Skin epidermis (tissue), 12 donors: ENCODE measurements around the gene AEBP1.

ENCODE experiments used
- H3K27ac ChIP-seq, 21 experiments: fragments of 200-600 bp; sonication (generic) in 11 of 21; one replicate each; pipeline ENCODE4 v1.5.0; 2020; ENCODE audit warnings: mild to moderate bottlenecking in 3 of 21, inconsistent platforms in 2 of 21, moderate library complexity in 2 of 21
- H3K4me3 ChIP-seq, 7 experiments: fragments of 200-600 bp; sonication (generic) in 2 of 7; one replicate each; pipeline ENCODE4 v1.5.0; 2020; ENCODE audit warnings: inconsistent platforms in 2 of 7, mild to moderate bottlenecking in 2 of 7, moderate library complexity in 1 of 7

Gene AEBP1

DNA sequence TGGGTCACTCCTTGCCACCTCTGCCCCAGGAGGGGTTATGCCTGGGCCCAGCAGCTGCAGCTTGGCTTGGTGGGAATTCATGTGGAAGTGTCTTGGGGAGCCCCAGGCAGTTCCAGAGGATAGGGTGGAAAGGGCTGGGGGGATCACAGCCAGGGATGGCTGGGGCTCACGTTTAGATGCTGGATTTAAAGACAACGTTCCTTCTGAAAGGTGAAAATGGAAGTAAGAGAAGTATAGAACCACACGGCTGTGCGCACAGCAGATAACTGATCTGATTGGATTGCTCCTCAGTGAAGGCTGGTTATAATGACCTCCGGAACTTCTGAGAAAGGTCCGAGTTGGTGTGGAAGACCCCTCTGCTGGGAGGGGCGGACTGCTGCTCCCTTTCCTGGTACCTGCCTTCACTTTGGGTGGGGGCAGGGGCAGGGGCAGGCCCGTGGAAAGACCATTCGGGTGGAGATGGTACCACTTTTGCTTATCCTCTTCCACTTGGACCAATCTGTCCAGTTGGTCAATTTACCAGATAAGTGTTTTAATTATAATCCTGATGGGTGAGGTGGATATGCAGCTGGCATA lies 44.9 kb downstream of the AEBP1 start:
- H3K4me3 ChIP-seq, result no peak overlapping the region
- H3K27ac ChIP-seq, result no peak overlapping the region

DNA sequence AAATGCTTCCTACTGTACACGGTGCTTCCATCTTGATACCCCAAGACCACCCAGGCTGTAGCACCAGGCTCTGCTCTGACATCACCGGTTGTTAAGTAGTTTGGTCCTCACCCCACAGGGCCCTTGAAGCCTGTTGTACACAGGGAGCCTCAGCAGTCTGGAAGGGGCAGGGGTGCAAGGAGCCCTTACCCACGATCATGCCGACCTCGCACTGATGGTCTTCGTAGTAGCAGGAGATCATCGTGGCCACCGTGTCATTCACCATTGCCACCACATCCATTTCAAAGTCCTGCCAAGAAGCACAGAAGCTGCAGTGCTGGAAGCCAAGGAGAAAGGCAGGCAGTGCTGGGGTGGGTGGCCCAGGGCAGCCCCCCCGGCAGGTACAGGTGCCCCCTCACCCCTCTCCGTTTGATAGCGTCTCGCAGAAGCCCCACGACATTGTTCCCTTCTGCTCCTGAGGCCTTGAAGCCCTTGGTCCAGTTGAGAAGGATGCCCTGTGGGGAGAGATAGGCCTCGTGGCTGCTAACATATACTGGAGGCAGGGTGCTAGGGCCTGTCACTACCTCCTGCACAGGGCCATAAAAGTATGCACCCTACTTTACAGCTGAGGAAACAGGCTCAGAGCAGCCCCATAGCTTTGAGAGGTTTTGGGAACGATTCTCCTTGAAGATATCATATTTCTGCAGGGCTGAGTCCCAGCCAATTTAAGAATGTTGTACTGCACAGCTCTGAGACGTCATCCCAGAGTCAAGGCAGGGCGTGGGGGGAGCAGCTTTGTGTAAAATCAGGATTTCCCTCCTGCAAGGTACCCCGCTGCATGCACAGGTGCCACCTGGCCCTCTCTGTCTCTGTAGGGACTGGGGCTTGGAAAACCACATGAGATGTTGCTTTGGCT lies 45.7 kb downstream of the AEBP1 start:
- no peak overlapping the region for H3K4me3 ChIP-seq
- no peak overlapping the region for H3K27ac ChIP-seq

DNA sequence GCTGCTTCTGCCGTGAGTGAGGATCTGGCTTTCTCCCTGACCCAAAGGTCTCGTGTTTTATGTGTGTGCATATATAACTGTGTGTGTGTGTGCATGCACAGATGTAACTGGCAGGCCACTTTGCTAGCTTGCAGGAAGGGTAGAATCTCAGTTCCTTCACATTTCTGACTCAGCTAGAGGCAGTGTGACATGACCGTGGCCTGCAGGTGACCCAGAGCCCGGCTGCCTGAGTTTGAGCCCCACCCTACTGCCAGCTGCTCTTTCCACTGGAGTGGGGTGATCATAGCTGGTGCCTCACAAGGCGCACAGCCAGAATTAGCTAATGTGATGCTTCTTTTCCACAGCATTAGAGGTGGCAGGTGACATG lies 46.3 kb downstream of the AEBP1 start:
- Histone ChIP-seq H3K27ac (no peak overlapping the region), H3K4me3 (no peak overlapping the region)

DNA sequence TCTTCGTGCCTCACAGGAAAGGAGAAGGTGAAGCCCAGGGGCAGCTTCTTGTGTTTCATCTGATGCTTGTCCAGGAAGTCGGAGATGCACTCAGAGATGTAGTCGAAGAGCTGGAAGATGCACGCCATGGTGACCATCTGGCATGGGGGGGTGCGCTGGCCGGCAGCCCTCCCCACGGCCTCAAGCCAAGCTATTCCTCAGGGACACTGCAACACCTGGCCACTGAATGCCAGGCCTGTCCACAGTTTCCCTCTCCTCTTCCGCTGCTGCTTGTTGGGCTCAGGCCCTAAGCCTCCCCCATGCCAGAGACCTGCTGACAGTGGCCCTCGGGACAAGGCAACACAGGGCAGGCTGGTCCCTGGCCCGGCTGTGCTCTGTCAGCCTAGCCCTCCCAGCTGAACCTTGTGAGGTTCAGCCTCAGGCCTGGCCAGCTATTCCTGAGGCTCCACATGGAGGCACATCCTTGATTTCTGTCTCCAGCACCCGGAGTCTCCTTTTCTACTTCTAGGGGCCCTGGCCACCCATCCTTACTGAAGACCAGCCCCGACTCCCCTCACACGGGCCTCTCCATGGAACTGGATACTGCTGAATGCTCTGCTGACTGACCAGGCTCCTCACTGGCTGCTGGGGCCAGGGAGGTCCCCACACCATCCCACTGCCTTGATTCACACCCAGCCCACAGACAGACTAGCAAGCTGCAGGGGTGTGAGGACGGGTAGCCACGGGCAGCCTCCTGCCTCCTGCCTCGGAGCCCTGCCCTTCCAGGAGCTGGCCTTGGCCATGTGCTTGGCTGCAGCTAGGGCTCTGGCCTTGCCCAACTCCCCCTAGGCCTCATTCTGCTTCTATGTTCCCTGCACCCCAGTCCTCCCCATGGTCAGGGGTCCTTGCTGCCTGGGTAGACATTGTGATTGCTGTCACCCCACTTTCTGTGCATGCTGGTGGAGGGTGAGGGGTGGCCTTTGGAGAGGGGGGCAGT lies 47.1 kb downstream of the AEBP1 start:
- Histone ChIP-seq H3K27ac (no peak overlapping the region), H3K4me3 (no peak overlapping the region)

DNA sequence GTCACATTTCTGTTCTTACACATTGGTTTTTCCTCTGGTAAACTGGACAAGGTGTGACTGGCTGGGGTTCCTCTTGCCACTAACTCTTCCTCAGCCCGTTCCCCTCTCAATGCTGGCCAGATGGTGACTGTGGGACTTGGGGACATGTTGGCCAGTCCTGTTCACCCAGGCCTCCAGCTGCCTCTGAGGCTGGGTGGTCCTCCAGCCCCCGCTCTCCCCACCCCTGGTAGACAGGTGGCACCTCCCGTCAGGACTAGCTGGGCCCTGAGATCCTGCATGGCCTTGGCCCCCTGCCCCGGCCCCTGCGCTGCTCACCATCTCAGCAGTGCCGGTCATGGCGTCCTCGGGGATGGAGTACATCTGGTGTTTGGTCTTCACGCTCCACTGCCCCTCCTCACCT lies 47.8 kb downstream of the AEBP1 start:
- Histone ChIP-seq H3K4me3 (no peak overlapping the region), H3K27ac (no peak overlapping the region)

DNA sequence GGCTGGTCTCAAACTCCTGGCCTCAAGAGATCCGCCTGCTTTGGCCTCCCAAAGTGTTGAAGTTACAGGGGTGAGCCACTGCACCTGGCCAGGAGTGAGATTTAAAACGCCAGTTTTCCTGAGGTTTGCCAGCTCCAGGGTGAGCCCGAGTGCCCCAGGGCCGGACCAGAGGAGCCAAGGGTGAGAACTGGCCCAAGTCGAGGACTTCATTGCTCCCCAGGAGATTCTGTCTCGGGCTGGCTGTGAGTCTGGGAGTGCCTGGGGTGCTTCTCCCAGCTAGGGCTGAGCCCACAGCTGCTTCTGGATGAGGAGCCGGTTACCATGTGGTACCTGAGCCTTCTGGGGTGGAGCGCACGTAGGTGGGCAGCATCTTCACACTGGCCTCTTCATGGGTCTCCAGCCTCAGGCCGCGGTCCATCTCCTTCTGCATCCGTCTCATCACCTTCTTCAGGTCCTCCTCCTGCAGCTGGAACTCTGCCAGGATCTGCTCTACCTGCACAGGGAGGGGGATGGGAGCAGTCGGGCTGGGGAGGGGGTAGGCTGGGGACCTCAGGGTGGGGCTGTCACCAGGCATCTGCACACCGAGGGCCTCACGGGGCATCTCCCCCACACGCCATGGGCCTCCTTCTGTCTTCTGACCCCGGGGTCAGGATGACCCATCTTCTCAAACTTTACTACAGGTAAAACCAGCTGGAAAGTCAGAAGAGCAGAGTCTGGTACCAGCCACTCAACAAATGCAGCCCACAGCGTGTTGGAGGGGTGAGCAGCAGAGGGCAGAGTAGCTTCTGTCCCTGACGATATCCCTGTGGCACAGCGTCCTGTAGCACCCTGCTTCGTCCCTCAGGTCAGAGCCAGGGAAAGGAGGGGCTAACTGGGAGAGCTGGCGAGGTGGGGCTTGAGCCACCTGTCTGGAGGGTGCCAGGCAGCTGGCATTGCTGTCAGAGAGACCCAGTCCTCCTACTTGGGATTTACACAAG lies 49.1 kb downstream of the AEBP1 start:
- Histone ChIP-seq H3K27ac (no peak overlapping the region), H3K4me3 (no peak overlapping the region)

DNA sequence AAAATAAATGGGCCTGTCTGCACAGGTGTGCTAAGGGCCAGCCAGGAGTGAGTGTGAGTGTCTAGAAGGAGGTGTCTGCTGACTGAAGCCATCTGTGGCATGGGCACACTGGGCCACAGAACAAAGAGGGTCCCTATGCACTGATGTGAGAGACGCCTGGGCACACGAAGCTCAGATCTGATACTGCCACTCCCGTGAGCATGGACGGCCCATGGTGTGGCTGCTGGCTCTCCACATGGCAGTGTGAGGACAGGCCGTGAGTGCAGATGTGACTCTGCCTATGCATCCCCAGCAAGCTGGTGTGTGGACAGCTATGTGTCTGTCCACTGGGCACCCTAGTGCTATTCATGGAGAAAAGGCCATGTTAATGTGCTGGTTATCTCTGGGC lies 49.8 kb downstream of the AEBP1 start:
- no peak overlapping the region for H3K27ac ChIP-seq
- H3K4me3 ChIP-seq, result no peak overlapping the region

DNA sequence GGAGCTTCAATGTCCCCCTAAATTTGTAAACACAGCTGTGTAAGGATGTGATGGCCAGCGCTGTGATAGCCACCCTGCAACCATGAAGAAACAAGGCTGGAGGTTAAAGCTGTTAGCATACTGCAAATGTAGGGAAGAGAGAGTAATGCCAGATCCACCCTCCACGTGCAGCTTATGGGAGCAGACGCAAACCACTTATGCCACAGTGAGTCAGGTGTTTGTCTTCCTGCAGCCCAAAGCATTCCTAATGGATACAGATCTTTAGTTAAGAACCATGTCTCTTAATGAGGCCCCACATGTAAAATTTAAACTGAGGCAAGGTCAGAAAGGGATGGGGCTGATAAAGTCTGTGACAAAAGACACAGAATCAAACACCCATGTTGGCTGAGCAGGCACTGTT lies 50.6 kb downstream of the AEBP1 start:
- Histone ChIP-seq H3K27ac (no peak overlapping the region), H3K4me3 (no peak overlapping the region)

DNA sequence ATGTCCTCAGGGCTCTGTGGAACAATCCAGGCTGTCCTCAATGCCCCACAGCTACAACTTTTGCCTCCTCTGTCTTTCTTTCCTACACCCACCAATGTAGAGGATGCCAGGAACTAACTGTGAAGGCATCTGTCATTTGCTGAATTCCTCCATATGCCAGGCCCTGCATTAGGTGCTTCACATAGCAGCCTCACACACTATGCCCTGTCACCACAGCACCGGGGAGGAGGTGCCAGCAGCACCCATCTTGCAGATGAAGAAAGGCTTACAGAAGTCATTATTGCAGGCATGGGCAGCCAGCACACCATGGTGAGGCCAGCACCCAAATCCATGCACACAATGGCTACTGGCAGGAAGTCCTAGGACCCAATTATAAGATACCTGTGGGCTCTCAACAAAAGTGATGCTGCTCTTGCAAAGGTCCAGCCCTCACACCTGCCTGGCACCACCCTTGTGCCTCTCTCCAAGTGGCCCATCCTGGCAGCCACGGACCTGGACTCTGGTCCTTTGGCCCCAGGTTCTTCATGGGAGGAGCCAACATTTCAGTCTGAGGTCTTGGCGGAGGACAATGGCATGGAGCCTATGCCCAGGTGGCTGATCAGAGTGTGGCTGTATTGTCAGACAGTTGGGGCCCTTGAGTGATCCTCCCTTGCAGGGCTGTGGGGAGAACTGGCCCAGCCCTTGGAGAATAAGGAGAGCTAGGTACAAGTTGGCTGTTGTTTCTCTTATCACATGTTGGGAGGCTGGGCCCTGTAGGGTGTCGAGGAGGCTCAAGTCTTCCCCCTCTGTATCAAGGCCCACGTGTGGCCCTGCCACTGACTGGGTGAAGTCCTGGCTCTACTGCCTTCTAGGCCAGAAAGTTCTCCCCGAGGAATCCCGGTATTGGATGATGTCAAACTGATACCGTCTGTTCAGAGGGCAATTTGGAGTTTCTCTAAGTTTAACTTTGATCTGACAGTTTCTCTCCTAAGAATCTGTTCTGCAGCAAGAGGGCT lies 51.3 kb downstream of the AEBP1 start:
- Histone ChIP-seq H3K4me3 (no peak overlapping the region), H3K27ac (no peak overlapping the region)

DNA sequence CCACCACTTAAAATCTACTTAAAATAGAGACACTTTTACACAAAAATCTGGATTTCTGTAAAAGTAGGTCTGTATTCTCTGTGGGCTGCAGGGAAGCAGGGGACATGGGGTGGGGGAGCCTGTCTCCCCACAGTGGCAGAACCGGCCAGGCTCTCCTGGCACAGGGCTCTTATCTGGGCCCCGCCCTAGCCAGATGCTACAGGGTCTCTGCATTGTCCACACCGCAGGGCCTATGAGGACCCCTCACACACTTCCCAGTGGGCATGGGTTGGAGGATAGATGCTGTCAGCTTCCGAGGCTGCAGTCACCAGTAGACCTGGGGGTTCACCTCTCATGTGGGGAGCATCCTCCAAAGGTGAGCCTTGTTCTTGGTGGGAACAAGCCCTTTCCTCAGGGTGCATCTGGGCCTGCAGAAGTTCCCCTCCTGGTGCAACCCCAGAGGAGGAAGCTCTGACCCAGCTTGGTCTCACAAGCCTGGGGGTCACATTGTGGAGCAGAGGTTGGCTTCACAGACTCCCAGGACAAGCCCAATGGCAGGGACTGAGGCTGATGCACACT lies 52.4 kb downstream of the AEBP1 start:
- no peak overlapping the region for H3K27ac ChIP-seq
- H3K4me3 ChIP-seq, result no peak overlapping the region

DNA sequence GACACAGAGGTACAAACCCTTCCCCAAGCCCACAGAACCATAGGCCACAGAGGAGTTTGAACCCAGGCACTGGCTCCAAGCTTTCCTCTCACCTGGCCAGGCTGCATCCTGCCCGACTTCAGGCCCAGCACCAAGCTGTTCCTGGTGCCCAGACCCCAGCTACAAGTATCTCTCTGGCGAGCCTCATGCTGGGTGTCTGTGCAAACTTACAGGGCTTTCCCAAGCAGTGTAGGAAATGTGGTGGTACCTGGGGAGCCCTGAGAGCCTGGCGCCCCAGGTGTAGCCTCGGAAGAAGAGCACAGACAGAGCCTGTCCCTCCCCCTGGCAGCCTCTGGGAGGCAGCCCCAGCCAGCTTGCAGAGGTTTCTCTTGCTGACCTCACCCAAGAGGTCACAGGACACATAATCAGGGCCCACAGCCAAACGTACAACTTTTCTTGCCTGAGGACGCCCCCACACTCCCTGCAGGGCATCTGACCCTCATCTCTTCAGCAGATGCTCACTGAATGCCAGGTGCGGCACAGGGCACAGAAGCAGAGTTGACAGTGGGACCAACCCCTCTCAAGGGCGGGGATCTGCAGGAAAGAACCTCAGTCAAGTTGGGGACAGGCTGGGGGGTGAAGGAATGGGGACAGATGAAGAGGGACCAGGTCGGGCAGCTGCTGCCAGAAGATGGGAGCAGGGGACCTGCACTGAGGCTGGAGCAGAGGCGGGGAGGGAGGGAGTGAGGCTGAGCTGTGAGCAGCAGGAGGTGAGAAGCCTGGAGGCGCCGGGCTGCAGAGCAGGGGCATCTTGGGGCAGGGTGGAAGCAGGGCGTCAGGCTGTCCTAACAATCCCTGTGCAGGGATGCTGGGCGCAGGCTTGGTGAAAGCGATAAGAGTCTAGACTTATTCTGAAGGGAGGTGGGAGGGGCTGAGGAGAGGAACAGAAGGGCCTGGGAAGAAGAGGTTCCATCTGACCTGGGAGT lies 53.3 kb downstream of the AEBP1 start:
- Histone ChIP-seq H3K4me3 (no peak overlapping the region), H3K27ac (no peak overlapping the region)

DNA sequence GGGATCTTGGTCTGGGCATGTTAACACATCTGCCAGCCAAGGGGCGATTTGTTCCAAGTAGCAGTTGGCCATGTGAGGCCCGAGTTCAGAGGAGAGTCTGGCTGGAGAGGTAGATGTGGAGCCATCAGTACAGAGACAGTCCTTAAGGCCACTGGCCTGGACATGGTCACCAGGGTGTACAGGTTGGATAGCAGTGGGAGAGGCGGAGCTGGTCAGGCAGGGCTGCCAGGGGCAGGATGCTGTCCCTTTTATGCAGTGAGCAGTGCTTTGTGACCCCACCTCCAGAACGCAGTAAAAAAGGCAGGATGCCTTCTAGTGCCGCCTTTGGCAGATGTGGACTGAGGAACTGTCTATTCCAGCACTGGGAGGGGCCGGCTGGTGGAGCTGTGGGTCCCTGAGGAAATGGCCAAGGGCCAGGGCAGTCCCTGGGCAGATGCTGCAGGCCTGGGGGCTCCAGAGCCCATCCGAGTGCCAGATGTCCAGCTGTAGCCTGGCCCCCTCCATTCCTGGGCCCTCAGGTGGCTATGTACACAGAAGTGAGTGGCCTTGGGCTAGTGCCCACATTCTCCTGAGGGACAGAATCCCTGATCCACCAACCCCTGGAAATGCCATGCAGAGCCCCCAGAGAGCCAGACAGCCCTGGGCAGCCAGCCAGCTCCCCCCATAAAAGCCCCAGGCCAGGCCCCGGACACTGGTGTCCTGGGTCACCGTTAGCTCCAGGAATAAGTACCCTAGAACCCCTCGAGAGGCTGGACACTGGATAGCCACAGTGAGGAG lies 54.1 kb downstream of the AEBP1 start:
- no peak overlapping the region for H3K4me3 ChIP-seq
- no peak overlapping the region for H3K27ac ChIP-seq

DNA sequence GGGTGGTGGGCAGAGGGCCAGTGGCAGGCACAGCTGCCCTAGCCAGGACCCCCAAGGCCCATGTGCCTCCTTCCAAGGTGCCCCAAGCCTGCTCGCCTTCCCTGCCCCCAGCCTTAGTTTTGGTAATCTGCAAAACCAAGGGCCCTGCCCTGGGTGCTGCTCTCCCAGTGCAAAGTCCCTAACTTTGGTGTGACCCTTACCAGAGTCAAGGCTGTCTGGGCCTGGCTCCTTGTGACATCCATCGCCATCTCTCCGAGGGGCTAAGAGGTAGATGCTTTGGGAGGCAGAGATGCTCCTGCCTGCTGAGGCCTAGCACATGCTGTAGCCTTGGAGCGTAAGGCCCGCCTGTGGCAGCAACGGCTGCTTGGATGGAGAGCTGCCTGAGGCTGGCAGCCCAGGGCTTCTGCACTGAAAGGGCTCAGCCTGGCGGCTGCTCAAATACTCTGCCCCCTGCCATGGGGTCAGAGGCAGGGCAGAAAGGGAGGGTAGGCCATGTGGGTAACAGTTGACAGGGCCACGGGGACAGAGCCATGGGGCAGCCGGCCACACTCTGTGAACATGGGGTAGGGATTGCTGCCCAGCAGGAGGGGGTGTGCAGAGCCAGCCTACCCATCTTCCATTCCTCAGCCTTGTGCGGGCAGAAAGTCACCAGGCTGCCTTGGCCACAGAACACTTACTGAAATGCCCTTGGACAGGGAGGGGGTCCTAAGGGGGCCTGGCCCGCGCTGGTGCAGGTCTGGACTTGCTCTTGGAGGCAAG lies 54.9 kb downstream of the AEBP1 start:
- no peak overlapping the region for H3K27ac ChIP-seq

DNA sequence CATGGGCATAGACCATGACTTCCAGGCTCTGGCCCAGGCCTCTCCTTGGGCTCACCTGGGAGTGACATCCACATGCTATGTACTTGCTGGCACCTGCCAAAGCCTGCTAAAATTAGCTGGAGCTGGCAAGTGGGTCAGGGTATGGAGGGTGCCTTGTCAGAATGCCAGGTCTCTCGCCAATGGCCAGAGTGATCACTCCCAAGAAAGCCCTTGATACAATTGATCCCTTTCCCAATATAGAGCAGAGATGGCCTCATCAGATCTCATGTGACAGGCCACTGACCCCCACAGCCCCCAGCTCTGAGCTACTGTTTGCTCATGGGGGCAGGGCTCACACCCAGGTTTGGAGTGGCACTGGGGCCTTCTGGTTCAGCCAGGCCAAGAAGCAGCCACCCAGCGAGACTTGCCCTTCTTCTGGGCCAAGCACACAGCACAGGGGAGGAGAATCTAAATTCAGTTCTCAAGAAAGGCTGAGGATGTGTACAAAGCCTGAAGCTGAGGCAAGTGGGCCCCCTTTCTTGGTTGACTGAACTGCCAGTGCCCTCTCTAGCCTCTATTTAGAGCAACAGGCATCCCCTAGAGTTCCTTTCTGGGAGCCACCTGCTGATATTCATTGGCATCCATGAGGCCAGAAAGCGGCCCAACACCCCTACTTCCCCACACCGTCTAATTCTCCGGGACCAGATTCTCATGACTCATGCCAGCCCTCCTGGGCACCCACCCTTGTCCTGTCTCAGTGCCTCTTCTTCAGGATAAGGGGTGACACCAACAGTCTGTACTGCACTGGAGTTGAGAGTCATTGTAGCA lies 55.9 kb downstream of the AEBP1 start:
- H3K27ac ChIP-seq, result no peak overlapping the region
- no peak overlapping the region for H3K4me3 ChIP-seq

More for the DNA sequence above, 54.9 kb downstream of the AEBP1 start:
- no peak overlapping the region for H3K4me3 ChIP-seq
